Neural progenitor cell (in vitro differentiated cells): ENCODE measurements around the gene CCNB1. TPM values are rescaled to one million over a fixed set of nuclear protein-coding genes. Genes with fewer than 3 reads are reported as not detected.

Source experiments
- DNase-seq: peaks from one replicate; pipeline ENCODE4 v3.0.0-alpha.2; 2016; ENCODE audit warnings: low spot score
- H2AFZ ChIP-seq: fragments of 200-600 bp; sonication (generic); replicated peaks from 2 replicates; pipeline ENCODE4 v1.6.1; 2016; ENCODE audit warnings: antibody characterized with exemption
- H3F3A ChIP-seq: fragments of 200-600 bp; sonication (generic); 2 replicates; pipeline ENCODE4 v1.6.1; 2016; ENCODE audit warnings: antibody characterized with exemption, low read depth
- H3K27ac ChIP-seq: fragments of 200-600 bp; sonication (generic); 2 replicates; pipeline ENCODE4 v1.5.1; 2016; ENCODE audit warnings: mild to moderate bottlenecking
- H3K27me3 ChIP-seq: fragments of 200-600 bp; sonication (generic); 2 replicates; pipeline ENCODE4 v1.6.1; 2016; ENCODE audit warnings: mild to moderate bottlenecking, moderate library complexity
- H3K36me3 ChIP-seq: fragments of 200-600 bp; sonication (generic); 2 replicates; pipeline ENCODE4 v1.5.1; 2016
- H3K4me1 ChIP-seq: fragments of 200-600 bp; sonication (generic); 2 replicates; pipeline ENCODE4 v1.6.1; 2016; ENCODE audit warnings: mixed run types
- H3K4me2 ChIP-seq: fragments of 200-600 bp; sonication (generic); 2 replicates; pipeline ENCODE4 v1.6.1; 2016
- H3K4me3 ChIP-seq: fragments of 200-600 bp; sonication (generic); 2 replicates; pipeline ENCODE4 v1.5.1; 2016
- H3K79me2 ChIP-seq: fragments of 200-600 bp; sonication (generic); 2 replicates; pipeline ENCODE4 v1.6.1; 2016; ENCODE audit warnings: low read depth
- H3K9ac ChIP-seq: fragments of 200-600 bp; sonication (generic); 2 replicates; pipeline ENCODE4 v1.6.1; 2016
- H3K9me3 ChIP-seq: fragments of 200-600 bp; sonication (generic); 2 replicates; pipeline ENCODE4 v1.5.1; 2016; ENCODE audit warnings: low read depth
- H4K20me1 ChIP-seq: fragments of 200-600 bp; sonication (generic); 2 replicates; pipeline ENCODE4 v1.6.1; 2016; ENCODE audit warnings: low read depth
- H3K27ac Mint-ChIP-seq: 3 replicates; pipeline ENCODE4 v1.8.0; 2021; ENCODE audit warnings: mixed read lengths
- H3K27me3 Mint-ChIP-seq: 2 replicates; pipeline ENCODE4 v1.8.0; 2022; ENCODE audit warnings: low read depth, mild to moderate bottlenecking, inconsistent platforms, moderate library complexity, mixed read lengths; ENCODE audit not compliant: insufficient read depth
- H3K36me3 Mint-ChIP-seq: 3 replicates; pipeline ENCODE4 v1.8.0; 2021; ENCODE audit warnings: mixed read lengths
- H3K4me1 Mint-ChIP-seq: 3 replicates; pipeline ENCODE4 v1.8.0; 2021; ENCODE audit warnings: mixed read lengths
- H3K4me3 Mint-ChIP-seq: 3 replicates; pipeline ENCODE4 v1.8.0; 2021; ENCODE audit warnings: mild to moderate bottlenecking, moderate library complexity, mixed read lengths
- H3K9me3 Mint-ChIP-seq: 3 replicates; pipeline ENCODE4 v1.8.0; 2020; ENCODE audit warnings: mixed read lengths
- CTCF ChIP-seq: fragments of 200-600 bp; sonication (generic); IDR thresholded peaks from 2 replicates; pipeline ENCODE4 v1.5.1; 2017; ENCODE audit warnings: antibody characterized with exemption, mild to moderate bottlenecking
- EZH2 ChIP-seq: fragments of 200-600 bp; sonication (generic); IDR thresholded peaks from 2 replicates; pipeline ENCODE4 v1.6.1; 2017; ENCODE audit warnings: antibody characterized with exemption, mild to moderate bottlenecking, moderate library complexity
- EZH2phosphoT487 ChIP-seq: fragments of 200-600 bp; sonication (generic); IDR thresholded peaks from 2 replicates; pipeline ENCODE4 v1.6.1; 2017; ENCODE audit warnings: antibody characterized with exemption
- small RNA-seq: library from RNA; depleted of rRNA; stranded (forward); fragments of <200 nt; gene quantifications from one replicate; pipeline ENCODE3, GENCODE V24; 2015
- total RNA-seq: library from RNA; depleted of rRNA; stranded (reverse); fragments of >200 nt; gene quantifications from 2 replicates; pipeline ENCODE4 v1.2.3, GENCODE V29; 2015; ENCODE audit warnings: low replicate concordance

CCNB1 gene
- total RNA-seq, 1 donor from 2014 or later: 408 TPM

- Mint-ChIP-seq H3K9me3 (peaks cover 3% of the 10 kb centered on the region), H3K27ac (no peak overlapping the region), H3K4me1 (no peaks in the 10 kb centered on the region), H3K36me3 (peaks cover 5% of the 10 kb centered on the region), H3K4me3 (no peak overlapping the region), H3K27me3 (no peaks in the 10 kb centered on the region)
- Histone ChIP-seq H4K20me1 (no peaks in the 10 kb centered on the region), H3K4me2 (no peak overlapping the region), H3K9me3 (no peaks in the 10 kb centered on the region), H3K4me3 (no peak overlapping the region), H3K27me3 (no peaks in the 10 kb centered on the region), H3F3A (no peaks in the 10 kb centered on the region), H3K9ac (no peak overlapping the region), H2AFZ (no peak overlapping the region), H3K36me3 (peaks cover 15% of the 10 kb centered on the region), H3K4me1 (no peaks in the 10 kb centered on the region), H3K27ac (no peak overlapping the region), H3K79me2 (peaks cover 23% of the 10 kb centered on the region)
- no peak for DNase-seq
- TF ChIP-seq CTCF (no peak), EZH2 (no peak), EZH2phosphoT487 (no peak)
Measured at GRCh38 chr5:69224520-69224919, 57.6 kb downstream of the CCNB1 start.

- Histone ChIP-seq H3K4me2 (no peak overlapping the region), H4K20me1 (no peaks in the 10 kb centered on the region), H3K79me2 (peaks cover 15% of the 10 kb centered on the region), H3K9ac (no peak overlapping the region), H3K4me3 (no peak overlapping the region), H3K9me3 (no peaks in the 10 kb centered on the region), H3K4me1 (no peaks in the 10 kb centered on the region), H2AFZ (no peak overlapping the region), H3K27me3 (no peaks in the 10 kb centered on the region), H3F3A (no peaks in the 10 kb centered on the region), H3K27ac (no peak overlapping the region), H3K36me3 (peaks cover 10% of the 10 kb centered on the region)
- no peak overlapping the region for H3K27ac Mint-ChIP-seq
- peaks cover 7% of the 10 kb centered on the region for H3K36me3 Mint-ChIP-seq
- H3K4me3 Mint-ChIP-seq: no peak overlapping the region
- no peak for TF ChIP-seq CTCF
- no peak for TF ChIP-seq EZH2
- no peak for TF ChIP-seq EZH2phosphoT487
- no peak for DNase-seq
- no peaks in the 10 kb centered on the region for H3K9me3 Mint-ChIP-seq
- no peaks in the 10 kb centered on the region for H3K27me3 Mint-ChIP-seq
- no peaks in the 10 kb centered on the region for H3K4me1 Mint-ChIP-seq
Measured at GRCh38 chr5:69225860-69226259, 58.9 kb downstream of the CCNB1 start.

Small RNA genes lying within 50 kb of the gene (small RNA-seq; reads per million reads assigned to genes)
- gene SNORA50D: not detected

Other genes starting within 250 kb of the CCNB1 start
- 32.4 and 45.6 TPM in 2 replicates for gene SLC30A5, start 73.1 kb upstream of the CCNB1 start, total RNA-seq
- gene CENPH, start 22.4 kb downstream of the CCNB1 start, total RNA-seq: 160 and 303 TPM in 2 replicates
- gene CDK7, start 67.7 kb downstream of the CCNB1 start, total RNA-seq: 38.0 and 57.3 TPM in 2 replicates
- gene CCDC125, start 165.7 kb downstream of the CCNB1 start, total RNA-seq: 0.53 and 0.54 TPM in 2 replicates
- gene AK6, start 202.4 kb downstream of the CCNB1 start, total RNA-seq: 21.6 and 50.4 TPM in 2 replicates
- gene TAF9, start 202.4 kb downstream of the CCNB1 start, total RNA-seq: 66.3 and 97.0 TPM in 2 replicates
- 32.3 and 51.6 TPM in 2 replicates for gene RAD17, start 202.7 kb downstream of the CCNB1 start, total RNA-seq
- 12.9 and 13.7 TPM in 2 replicates for gene MARVELD2, start 248.0 kb downstream of the CCNB1 start, total RNA-seq